ENCODE results near the gene ZNF620. TPM values are rescaled to one million over a fixed set of nuclear protein-coding genes. Genes with fewer than 3 reads are reported as not detected.
A peak's percentile ranks its signal among the peaks of the same experiment; 100 is the strongest.

The ZNF620 gene
- total RNA-seq, 1 experiment from 2014 or later = 27.1 TPM

DNA sequence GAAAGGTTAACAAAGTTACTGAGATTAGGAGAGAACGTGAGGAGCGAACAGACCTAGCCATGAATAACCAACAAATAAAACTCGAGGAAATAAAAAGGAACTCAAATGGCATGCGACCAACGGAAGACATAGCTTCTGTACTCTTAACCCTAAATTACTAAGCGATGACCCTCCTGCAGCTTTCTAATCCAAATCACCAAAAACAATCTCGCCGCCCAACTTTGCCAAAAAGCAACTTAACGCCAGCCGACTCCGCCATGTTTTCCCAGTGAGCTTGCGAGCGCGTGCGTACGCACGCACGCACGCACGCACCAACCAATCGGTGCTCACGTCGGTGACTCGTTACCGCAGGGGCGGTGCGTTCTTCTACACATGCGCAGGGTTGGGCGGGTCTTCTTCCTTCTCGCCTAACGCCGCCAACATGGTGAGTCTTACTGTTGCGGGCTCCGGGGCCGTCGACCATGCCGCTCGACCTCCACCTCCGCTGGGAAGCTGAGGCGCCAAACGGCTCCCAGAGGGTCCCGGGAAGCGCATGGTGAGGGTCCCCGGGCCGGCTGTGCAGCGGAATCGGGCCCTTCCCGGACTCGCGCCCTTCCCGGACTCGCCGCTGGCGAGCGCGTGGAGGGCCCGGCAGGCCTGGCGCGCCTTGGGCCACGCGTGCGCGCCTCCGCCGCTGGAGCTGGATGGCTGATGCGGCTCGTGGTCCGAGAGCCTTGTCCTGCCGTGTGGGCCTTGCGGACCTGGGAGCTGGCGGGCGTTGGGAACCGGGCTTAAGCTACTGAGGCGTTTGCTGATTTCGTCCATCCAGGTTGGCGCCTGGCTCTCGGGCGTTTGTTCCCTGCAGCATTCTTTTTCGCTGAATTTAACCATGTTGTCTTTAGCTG lies 48.7 kb upstream of the ZNF620 start, which contains the start of gene RPL14:
RPL14 (plus strand) TSS at position 400 of the 884 bp plus-strand sequence; CDS start at position 533, 133 bp downstream.
- Histone ChIP-seq H3K79me1 (ENCODE audit: insufficient read depth, low read depth, low read length, poor library complexity, severe bottlenecking) (no peaks in the 10 kb centered on the region), H4K20me1 (ENCODE audit: control insufficient read depth, insufficient read depth, insufficient read length) (peaks cover 2% of the 10 kb centered on the region), H3K18ac (ENCODE audit: insufficient read length, low read depth, low read length) (no peak within 1 kb of the TSS), H2AFZ (ENCODE audit: low read length) (no peak within 1 kb of the TSS), H2BK12ac (ENCODE audit: insufficient read length, low read depth, low read length) (no peak within 1 kb of the TSS), H3K23me2 (ENCODE audit: insufficient read length, low read depth, low read length, poor library complexity, severe bottlenecking) (peaks cover 11% of the 10 kb centered on the region), H3K9me3 (ENCODE audit: control insufficient read depth, low read depth, low read length) (no peaks in the 10 kb centered on the region), H3K4me2 (ENCODE audit: insufficient read depth, insufficient read length, low read length) (peak within 1 kb of the TSS; percentile 70), H3K14ac (ENCODE audit: insufficient read depth, low read length) (peak within 1 kb of the TSS; percentile 80), H3K4me1 (ENCODE audit: insufficient read depth, low read length) (0 out of 2 replicates have a peak, but pooled peaks cover 1% of the 10 kb centered on the region), H4K8ac (replicated peaks; ENCODE audit: insufficient read length, low read depth, low read length) (no peak within 1 kb of the TSS), H3K23ac (ENCODE audit: insufficient read length, low read depth, low read length) (no peak within 1 kb of the TSS), H3T11ph (ENCODE audit: low read length) (no peak within 1 kb of the TSS), H3K79me2 (ENCODE audit: insufficient read depth, low read length) (peaks cover 10% of the 10 kb centered on the region; the same call in 1 of the 2 replicates), H2BK20ac (ENCODE audit: low read depth, low read length, poor library complexity, severe bottlenecking) (no peak within 1 kb of the TSS), H2BK5ac (ENCODE audit: insufficient read length, low read length) (no peak within 1 kb of the TSS), H2AK5ac (ENCODE audit: insufficient read length, low read length) (no peak within 1 kb of the TSS), H2BK120ac (ENCODE audit: low read depth, low read length, poor library complexity, severe bottlenecking) (no peak within 1 kb of the TSS), H3K27me3 (ENCODE audit: insufficient read depth, low read length) (no peaks in the 10 kb centered on the region), H4K91ac (ENCODE audit: insufficient read length, low read depth, low read length) (no peak within 1 kb of the TSS), H2BK15ac (ENCODE audit: low read depth, low read length) (no peak within 1 kb of the TSS; the same call in 1 of the 2 replicates), H3K56ac (ENCODE audit: insufficient read length, low read depth, low read length) (no peak within 1 kb of the TSS), H3K4ac (ENCODE audit: low read depth, low read length) (no peak within 1 kb of the TSS), H3K9ac (ENCODE audit: extremely low read depth, insufficient read length, low read length) (peak within 1 kb of the TSS; percentile 97), H4K5ac (ENCODE audit: insufficient read length, low read depth, low read length) (no peak within 1 kb of the TSS), H3K27ac (ENCODE audit: insufficient read length, low read depth, low read length) (no peak within 1 kb of the TSS)
- WGBS (ENCODE audit: extremely low coverage, insufficient read length, low lambda C conversion rate) = no CpG with 5 or more reads among the region's 79 CpGs
- peak within 1 kb of the TSS; percentile 95 to 97 (median 96) for H3K27ac Mint-ChIP-seq
- H3K9me3 Mint-ChIP-seq = no peaks in the 10 kb centered on the region
- peak; percentile 94 for DNase-seq
- peak within 1 kb of the TSS; percentile 81 to 85 for H3K4me3 Mint-ChIP-seq
- TF ChIP-seq, protein P1, sequence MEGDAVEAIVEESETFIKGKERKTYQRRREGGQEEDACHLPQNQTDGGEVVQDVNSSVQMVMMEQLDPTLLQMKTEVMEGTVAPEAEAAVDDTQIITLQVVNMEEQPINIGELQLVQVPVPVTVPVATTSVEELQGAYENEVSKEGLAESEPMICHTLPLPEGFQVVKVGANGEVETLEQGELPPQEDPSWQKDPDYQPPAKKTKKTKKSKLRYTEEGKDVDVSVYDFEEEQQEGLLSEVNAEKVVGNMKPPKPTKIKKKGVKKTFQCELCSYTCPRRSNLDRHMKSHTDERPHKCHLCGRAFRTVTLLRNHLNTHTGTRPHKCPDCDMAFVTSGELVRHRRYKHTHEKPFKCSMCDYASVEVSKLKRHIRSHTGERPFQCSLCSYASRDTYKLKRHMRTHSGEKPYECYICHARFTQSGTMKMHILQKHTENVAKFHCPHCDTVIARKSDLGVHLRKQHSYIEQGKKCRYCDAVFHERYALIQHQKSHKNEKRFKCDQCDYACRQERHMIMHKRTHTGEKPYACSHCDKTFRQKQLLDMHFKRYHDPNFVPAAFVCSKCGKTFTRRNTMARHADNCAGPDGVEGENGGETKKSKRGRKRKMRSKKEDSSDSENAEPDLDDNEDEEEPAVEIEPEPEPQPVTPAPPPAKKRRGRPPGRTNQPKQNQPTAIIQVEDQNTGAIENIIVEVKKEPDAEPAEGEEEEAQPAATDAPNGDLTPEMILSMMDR (conservative IDR thresholded peaks at IDR 0.05) = no peak
- H3K4me1 Mint-ChIP-seq = peaks cover 19 to 29% of the 10 kb centered on the region in 2 experiments
- H3K36me3 Mint-ChIP-seq (ENCODE audit: insufficient read depth in 1 of 3, low read depth in 3 of 3) = peaks cover 34 to 49% (median 42%) of the 10 kb centered on the region in 3 experiments
- peaks cover 3% of the 10 kb centered on the region; the same call in 1 of the 2 replicates for H3K27me3 Mint-ChIP-seq (ENCODE audit: low read depth)

Data from H9 (cell line).